Nasal cavity respiratory epithelium epithelial cell of viscerocranial mucosa (primary cell): ENCODE results near the gene MB21D2. TPM values are rescaled to one million over a fixed set of nuclear protein-coding genes. Genes with fewer than 3 reads are reported as not detected.

ENCODE experiments used
- total RNA-seq: library from RNA; depleted of rRNA; stranded (reverse); fragments of >200 nt; gene quantifications from 2 replicates; pipeline ENCODE4 v1.2.3, GENCODE V29; 2014

Gene MB21D2
- total RNA-seq: 6.5 and 7.8 TPM in 2 replicates

GRCh38 chr3:192917404-192918274 lies at the start of gene MB21D2:
TSS of gene MB21D2 (minus strand) at chr3:192917856. CDS start at chr3:192917840, 16 bp downstream.

Other genes with a start within 250 kb of the MB21D2 start
- gene FGF12, start 190.3 kb downstream of the MB21D2 start, total RNA-seq: 0.14 and 0.34 TPM in 2 replicates